ENCODE data around the gene SP5. TPM values are rescaled to one million over a fixed set of nuclear protein-coding genes. Genes with fewer than 3 reads are reported as not detected.
"Not testable (repeated sequence)": the region's sequence is repeated elsewhere in the genome, so short reads cannot be mapped to it uniquely, and the experiment has no call there.

SP5 gene
- total RNA-seq, 1 experiment from 2014 or later = not detected

DNA sequence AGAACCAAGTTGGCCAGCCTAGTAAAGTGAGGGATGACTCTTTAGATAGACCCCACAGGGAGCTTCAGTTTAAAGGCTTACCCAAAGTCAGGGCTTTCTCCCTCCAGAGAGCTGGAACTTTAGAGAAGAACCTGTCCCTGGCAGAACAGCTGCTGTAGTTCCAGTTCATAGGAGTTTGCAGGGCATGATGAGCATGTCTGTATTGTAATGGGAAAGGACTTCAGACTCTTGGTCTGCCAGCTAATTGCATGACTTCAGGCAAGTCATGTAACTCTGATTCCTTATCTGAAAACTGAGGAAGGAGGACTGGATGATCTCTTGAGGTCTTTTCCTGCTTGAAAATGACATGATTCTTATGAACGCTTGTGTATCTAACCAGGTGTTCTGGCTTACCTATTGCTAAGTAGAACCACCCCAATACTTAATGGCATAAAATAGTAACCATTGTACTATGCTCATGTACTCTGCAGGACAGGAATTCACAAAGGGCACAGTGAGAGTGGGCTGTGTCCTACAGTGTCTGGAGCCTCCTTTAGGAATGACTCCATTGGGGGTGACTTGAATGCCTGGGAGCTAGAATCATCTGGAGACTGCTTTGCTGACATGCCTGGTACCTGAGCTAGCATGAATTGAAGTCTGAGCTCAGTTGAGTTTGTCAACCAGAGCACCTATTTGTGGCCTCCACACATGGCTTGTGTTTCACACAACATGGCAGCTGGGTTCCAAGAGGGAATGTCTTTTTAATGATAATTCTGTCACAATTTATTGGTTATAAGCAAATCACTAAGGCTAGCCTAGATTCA is 18.9 kb downstream of the SP5 start:
- in situ Hi-C loops (cut with HindIII; ENCODE audit: low sequenced_read_pairs) = no loop called here
- DNase-seq (ENCODE audit: low spot score) = no peak

DNA sequence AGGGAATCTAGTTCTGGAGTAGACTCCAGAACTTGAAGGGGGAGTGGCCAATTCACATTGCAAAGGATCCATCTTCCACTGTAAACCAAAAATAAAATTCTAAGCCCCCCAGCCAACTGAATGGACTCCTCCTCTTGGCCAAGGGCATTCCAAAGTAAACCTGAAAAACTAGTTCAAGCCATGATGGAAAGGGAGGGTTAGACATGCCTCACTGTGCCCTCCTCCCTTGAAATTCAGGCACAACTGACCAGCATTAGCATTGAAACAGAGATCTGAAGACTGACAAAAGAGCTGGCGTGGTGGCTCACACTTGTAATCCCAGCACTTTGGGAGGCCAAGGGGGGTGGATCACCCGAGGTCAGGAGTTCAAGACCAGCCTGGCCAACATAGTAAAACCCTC is 19.5 kb downstream of the SP5 start:
- in situ Hi-C loops (cut with HindIII; ENCODE audit: low sequenced_read_pairs); DNase-seq (ENCODE audit: low spot score): not testable (repeated sequence)

DNA sequence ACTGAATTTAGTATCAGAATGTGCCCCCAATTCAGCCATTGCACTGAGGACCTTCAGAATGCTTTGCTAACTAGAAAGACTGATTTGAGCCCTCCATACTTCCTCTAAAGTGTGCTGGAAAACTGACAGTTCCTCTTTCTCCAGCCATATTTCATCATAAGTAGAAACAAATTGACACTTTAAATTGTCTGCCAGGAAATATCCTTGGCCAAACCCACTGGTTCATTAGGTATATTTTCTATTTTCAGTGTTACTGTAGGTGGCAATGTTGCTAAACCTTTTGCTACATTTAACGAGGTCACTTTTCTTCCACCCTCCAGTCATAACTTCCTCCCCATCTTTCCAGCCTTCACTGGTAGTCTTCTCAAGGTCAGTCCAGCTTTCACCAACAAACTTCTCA is 21.5 kb downstream of the SP5 start:
- DNase-seq (ENCODE audit: low spot score) = no peak
- in situ Hi-C loops (cut with HindIII; ENCODE audit: low sequenced_read_pairs) = no loop called here

DNA sequence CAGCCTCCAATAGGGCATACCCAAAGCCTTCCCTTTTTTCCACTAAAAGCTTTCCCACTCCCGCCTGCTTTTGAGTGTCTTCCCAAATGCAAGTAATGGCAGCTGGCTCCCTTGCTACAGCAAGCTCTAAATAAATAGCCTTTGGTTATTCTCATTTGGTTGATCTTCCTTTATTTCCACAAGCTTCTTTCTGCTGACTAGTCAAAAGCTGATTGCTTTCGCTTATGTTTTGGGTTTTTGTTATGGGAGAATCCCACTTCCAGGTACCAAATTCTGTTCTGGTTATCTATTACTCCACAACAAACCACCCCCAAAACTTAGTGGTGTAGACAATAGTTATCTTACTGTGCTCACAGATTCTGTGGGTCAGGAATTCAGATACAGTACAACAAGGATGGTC is 22.3 kb downstream of the SP5 start:
- in situ Hi-C loops (cut with HindIII; ENCODE audit: low sequenced_read_pairs) = no loop called here

DNA sequence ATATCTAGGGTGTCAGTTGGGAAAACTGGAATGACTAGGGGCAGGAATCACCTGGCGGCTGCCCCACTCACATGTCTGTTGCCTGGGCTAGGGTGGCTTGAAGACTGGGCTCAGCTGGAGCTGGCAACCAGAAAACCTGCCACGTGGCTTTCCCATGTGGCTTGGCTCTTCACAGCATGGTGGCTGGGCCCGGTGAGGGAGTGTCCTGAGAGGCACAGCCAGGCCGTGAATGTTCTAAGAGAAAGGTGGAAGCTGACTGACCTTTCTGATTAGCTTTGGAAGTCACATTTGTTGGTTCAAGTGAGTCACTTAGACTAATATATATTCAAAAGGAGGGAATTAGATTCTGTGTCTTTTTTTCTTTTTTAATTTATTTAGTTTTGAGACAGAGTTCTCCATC is 22.7 kb downstream of the SP5 start:
- in situ Hi-C loops (cut with HindIII; ENCODE audit: low sequenced_read_pairs) = no loop called here
- no peak for DNase-seq (ENCODE audit: low spot score)

More for the DNA sequence above, 22.3 kb downstream of the SP5 start:
- DNase-seq (ENCODE audit: low spot score) = no peak

DNA sequence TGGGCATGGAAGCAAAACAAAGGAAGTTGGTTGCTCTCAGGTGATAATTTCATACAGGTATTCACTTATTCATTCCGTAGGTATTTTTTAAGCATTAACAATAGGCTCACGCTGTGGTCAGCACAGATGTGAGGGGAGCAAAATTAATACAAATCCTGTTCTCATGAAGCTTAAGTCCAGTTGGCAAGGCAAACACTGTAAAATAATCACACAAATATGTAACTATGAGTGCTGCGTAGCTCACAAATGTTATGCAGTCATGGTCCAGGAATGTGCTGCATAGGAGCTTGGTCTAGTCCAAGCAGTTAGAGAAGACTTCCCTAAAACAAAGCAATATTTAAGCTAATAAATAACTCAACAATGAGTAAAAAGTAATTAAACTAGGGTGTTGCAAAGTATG is 23.9 kb downstream of the SP5 start:
- no peak for DNase-seq (ENCODE audit: low spot score)
- in situ Hi-C loops (cut with HindIII; ENCODE audit: low sequenced_read_pairs) = no loop called here

DNA sequence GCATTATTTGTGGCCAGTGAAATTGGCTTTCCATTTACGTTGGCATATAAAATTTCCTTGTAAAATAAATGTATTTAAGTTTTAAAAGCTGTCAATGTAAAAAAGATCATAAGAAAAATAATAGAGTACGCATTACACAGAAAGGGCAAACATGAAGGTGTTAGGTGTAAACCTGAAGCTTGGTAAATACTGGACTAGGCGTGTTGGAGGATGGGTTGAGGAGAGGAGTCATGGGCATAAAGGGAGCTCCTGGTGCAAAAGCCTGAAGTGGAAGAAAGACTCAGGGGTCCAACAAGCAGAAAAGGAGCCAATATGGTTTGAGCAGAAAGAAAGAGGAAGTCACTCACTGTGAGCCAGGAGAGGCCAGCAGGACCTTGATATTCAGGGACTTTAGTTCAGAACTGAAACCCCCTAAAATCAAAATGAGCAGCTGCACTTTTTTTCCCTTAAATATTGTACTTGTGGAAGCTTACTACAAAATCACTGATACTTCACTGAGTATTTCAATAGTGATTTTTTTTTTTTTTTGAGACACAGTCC is 24.4 kb downstream of the SP5 start:
- DNase-seq (ENCODE audit: low spot score) = no peak
- in situ Hi-C loops (cut with HindIII; ENCODE audit: low sequenced_read_pairs) = no loop called here

DNA sequence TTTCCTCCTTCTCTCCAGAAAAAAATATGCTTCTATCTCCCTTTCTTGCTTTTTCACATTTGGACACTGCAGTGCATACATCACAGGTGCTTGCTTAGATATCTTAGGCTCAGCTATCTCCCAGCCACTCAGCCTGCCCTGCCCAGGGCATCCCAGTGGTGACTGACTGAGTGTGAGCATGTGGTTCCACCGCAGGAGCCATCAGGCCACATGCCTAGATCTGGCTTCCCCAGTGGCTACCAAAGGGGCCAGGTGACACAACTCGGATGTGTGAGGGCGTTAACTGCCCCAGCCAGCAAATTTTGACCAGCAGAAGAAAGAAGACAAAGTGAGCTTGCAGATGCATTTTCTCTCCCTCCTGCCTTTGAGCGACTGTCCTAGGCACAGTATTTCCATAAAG is 25.5 kb downstream of the SP5 start:
- in situ Hi-C loops (cut with HindIII; ENCODE audit: low sequenced_read_pairs) = no loop called here
- DNase-seq (ENCODE audit: low spot score) = no peak

DNA sequence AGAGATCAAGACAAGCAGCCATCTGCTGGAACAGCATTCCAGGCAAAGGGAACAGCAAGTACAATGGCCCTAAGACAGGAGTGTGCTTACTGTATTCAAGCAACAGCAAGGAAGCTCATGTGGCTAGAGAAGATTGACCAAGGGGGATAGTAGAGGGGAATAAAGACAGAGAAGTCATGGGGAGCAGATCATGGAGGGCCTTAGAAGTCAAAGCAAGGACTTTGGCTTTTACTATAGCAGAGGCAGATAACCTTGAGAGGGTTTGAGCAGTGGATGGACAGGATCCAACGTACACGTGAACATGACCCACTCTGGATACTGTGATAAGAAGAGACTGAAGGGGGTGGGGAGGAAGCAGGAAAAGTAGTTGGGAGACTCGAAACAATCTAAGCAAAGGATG is 26.9 kb downstream of the SP5 start:
- in situ Hi-C loops (cut with HindIII; ENCODE audit: low sequenced_read_pairs) = no loop called here
- DNase-seq (ENCODE audit: low spot score) = no peak

DNA sequence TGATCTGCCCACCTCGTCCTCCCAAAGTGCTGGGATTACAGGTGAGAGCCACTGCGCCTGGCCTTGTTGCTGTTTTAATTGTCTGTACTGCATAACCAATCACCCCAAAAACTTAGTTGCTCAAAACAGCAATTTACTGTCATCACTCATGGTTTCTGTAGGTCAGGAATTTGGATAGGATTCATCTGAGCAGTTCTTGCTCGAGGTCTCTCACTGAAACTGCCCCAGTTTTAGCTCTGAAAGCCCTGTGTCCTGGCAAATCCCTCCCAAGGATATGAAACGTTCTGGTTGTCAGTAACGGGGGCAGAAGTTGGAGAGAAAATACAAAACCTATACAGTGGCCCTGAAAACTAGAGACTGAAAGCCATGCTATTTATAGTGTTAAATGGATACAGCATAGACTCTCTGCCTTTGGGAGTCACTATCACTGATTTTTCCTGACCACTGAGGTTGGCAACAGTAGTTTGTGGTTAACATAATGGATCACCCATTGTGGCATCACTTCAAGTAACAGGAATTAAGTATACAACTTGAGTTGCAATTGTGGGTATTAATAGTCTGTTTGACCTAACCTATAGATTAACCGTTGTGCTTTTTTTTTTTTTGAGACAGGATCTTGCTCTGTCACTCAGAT is 27.9 kb downstream of the SP5 start:
- in situ Hi-C loops (cut with HindIII; ENCODE audit: low sequenced_read_pairs) = no loop called here

DNA sequence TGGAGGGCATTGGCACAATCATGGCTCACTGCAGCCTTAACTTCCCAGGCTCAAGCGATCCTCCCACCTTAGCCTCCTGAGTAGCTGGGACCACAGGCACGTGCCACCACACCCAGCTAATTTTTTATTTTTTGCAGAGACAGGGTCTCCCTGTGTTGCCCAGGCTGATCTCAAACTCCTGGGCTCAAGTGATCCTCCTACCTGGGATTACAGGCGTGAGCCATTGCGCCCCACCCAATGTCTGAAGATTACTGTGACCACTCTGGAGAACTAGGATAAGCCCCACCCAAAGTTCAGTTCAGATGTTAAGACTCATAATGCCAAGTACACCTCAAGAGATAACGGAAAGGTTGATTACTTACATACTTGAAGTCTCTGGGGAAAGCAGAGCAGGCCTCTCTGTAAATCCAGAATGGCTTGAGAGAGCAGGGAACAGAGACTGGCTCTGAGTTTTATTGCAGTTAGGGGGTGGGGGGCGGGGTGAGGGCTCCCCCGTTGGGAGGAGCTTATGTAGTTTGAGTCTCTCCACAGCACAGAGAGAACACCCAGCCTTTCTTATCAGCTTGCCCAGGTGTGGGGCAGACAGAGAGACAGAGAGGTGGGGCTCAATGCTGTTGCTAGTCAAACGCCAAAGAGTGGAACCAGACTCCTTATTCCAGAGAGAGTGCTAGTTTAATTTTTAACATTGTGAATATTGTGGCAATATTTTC is 28.5 kb downstream of the SP5 start:
- in situ Hi-C loops (cut with HindIII; ENCODE audit: low sequenced_read_pairs) = no loop called here
- DNase-seq (ENCODE audit: low spot score) = no peak

More for the DNA sequence above, 27.9 kb downstream of the SP5 start:
- DNase-seq (ENCODE audit: low spot score) = no peak

DNA sequence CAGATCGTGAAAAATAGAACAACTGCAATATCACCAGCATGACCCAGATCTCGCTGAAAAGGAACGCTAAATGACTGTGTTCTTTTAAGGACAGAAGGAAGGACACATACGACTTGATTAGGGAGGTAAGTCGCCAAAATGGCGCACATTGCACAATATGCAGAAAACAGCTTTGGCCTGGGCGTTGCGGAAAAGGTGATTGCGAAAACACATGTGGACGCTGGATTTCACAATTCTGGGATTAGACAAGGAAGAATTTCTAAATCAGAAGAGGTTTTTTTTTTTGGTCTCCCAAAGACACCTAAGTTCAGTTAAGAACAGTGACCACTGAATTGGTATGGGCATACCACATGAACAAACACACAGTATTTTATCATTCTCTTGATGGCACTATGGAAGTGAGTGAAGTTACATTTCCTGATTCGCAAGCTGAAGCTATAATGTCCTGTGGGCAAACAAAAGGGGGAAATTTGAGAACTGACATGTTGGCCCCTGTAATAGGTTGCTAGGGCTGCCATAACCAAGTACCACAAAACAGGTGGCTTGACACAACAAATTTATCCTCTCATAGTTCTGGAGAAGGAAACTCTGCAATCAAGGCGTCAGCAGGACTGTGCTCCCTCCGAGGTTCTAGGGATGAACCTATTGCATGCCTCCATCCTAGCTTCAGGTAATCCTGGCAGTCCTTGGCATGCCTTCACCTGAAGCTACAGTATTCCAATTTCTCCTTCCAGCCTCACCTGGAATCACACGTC is 29.3 kb downstream of the SP5 start:
- in situ Hi-C loops (cut with HindIII; ENCODE audit: low sequenced_read_pairs) = no loop called here

DNA sequence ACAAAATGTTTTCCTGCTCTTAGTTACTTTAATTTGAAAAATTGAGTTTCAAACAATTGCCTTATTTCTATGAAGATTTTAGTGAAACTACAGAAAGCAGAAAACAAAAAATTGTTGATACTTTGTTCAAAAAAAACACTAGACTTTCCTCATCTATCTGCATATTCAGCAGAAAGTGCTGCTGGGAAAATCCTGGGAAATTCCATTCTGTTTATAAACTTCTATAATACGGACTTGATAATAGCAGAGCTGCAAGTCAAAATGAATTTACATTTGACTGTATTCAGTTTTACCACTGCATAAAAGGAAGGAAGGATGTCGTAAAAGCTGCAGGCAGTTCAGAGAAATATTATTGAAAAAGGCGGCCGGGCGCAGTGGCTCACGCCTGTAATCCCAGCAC is 30.2 kb downstream of the SP5 start:
- in situ Hi-C loops (cut with HindIII; ENCODE audit: low sequenced_read_pairs) = no loop called here
- no peak for DNase-seq (ENCODE audit: low spot score)

More for the DNA sequence above, 29.3 kb downstream of the SP5 start:
- DNase-seq (ENCODE audit: low spot score) = no peak

DNA sequence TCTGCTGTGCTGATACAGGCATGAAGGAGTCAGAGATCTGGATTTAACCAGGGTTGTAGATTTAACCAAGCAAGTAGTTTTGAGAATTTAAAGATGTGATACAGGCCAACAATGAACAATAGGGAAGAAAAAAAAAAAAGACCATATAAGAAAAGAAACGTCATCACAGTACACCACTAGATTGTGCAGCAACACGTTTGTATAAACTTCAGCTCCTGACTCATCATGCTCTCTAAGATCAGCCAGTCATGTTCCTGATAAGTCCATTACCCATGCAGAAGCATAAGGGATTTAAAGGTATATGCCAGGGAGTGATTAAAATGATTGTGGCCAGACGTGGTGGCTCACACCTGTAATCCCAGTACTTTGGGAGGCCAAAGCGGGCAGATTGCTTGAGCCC is 32.8 kb downstream of the SP5 start:
- in situ Hi-C loops (cut with HindIII; ENCODE audit: low sequenced_read_pairs) = no loop called here
- DNase-seq (ENCODE audit: low spot score) = no peak

DNA sequence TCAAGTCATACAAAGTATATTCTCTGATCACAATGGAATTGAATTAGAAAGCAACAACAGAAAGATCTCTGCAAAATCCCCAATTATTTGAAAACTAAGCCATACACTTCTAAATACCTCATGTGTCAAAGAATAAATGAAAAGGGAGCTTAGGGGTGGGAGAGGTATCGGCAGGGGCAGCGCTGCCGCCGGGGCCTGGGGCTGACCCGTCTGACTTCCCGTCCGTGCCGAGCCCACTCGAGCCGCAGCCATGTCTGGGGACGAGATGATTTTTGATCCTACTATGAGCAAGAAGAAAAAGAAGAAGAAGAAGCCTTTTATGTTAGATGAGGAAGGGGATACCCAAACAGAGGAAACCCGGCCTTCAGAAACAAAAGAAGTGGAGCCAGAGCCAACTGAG is 36.4 kb downstream of the SP5 start:
- DNase-seq (ENCODE audit: low spot score); in situ Hi-C loops (cut with HindIII; ENCODE audit: low sequenced_read_pairs): not testable (repeated sequence)

DNA sequence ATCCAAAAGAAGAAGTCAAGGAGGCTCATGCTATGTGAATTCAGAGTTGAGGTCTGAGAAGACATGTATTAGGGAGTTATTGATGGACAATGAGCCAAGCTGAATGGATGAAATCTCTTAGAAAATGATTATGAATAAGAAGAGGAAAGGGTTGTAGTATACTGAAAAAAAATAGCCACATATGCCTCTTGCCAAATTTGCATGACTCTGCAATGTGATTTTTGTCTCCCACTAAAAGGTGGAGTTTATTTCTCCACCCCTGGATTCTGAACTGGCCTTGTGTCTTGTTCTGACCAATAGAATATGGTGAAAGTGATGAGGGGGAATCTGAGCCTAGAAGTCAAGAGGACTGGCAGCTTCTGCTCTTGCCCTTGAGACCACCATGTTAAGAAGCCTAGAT is 46.4 kb downstream of the SP5 start:
- in situ Hi-C loops (cut with HindIII; ENCODE audit: low sequenced_read_pairs) = no loop called here
- DNase-seq (ENCODE audit: low spot score) = no peak

DNA sequence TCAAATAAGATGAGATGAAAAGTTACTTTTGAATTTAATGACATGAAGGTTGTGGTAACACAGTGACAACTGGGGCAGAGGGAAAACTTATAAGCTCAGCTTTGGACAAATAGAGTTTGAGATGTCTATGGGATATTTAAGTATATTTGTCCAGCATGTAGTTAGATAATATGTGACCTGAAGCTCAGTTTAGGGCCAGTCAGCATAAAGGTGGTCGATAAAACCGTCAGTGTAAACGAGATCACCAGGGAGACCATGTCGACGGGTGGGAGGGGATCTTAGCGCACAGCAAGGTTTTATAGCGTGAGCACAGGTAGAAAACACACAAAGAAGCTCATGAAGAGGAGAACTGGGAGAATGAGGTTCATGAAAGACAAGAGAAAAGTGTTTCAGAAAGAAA is 47.6 kb downstream of the SP5 start:
- DNase-seq (ENCODE audit: low spot score) = no peak
- in situ Hi-C loops (cut with HindIII; ENCODE audit: low sequenced_read_pairs) = no loop called here

DNA sequence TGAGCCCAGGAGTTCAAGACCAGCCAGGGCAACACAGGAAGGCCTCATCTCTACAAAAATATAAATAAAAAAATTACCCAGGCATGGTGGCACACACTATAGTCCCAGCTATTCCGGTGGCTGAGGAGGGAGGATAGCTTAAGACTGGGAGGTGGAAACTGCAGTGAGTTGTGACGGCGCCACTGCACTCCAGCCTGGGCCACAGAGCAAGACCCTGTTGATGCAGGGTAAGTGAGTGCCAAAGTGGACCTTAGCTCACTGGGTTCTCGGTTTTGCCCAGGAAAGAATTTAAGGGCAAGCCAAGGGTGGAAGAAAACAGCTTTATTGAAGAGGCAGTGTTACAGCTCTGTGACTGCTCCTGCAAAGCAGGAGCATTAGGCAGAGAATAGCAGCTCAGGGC is 48.1 kb downstream of the SP5 start:
- in situ Hi-C loops (cut with HindIII; ENCODE audit: low sequenced_read_pairs) = no loop called here
- no peak for DNase-seq (ENCODE audit: low spot score)

DNA sequence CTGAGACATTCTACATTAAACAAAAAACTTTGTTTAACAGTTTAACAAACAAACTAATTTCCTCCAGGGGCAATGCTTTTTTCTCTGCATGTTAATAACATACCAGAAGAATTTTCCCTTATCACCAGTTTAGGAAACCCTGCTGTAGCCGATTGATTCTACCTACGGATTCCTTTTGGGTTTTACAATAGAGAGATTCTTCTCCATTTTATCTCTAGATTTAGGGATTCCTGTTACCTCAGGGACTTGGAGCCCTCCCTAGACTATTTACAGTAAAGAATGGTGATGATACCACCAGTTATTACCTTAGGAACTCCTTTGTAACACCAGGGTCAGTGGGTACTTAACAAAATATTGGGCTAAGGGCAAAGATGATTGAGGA is 49.7 kb downstream of the SP5 start:
- in situ Hi-C loops (cut with HindIII; ENCODE audit: low sequenced_read_pairs) = no loop called here
- DNase-seq (ENCODE audit: low spot score) = no peak

All from G401 (cell line).